ACC112 (cell line): ENCODE results near the gene TIMELESS.
A peak's percentile ranks its signal among the peaks of the same experiment; 100 is the strongest.
"Not testable (repeated sequence)": the region's sequence is repeated elsewhere in the genome, so short reads cannot be mapped to it uniquely, and the experiment has no call there.

Source experiments
- H2AFZ ChIP-seq: fragments of 200-600 bp; sonication (generic); one replicate; pipeline ENCODE4 v1.6.0; 2017; ENCODE audit warnings: antibody characterized with exemption, low read length; ENCODE audit not compliant: unreplicated experiment
- H3K27ac ChIP-seq: fragments of 200-600 bp; sonication (generic); 2 replicates; pipeline ENCODE4 v1.5.1; 2014; ENCODE audit warnings: low read depth, mild to moderate bottlenecking, antibody characterized with exemption, low read length, moderate library complexity
- H3K27me3 ChIP-seq: fragments of 200-600 bp; sonication (generic); 2 replicates; pipeline ENCODE4 v1.6.1; 2014; ENCODE audit warnings: mild to moderate bottlenecking, antibody characterized with exemption, low read length, moderate library complexity, mixed read lengths; ENCODE audit not compliant: insufficient read depth
- H3K36me3 ChIP-seq: fragments of 200-600 bp; sonication (generic); 2 replicates; pipeline ENCODE4 v1.6.1; 2016; ENCODE audit warnings: mild to moderate bottlenecking, antibody characterized with exemption, low read length, moderate library complexity, mixed read lengths; ENCODE audit not compliant: insufficient read depth
- H3K4me1 ChIP-seq: fragments of 200-600 bp; sonication (generic); one replicate; pipeline ENCODE4 v1.6.1; 2016; ENCODE audit warnings: low read length, mixed read lengths; ENCODE audit not compliant: insufficient read depth, unreplicated experiment, control insufficient read depth
- H3K4me3 ChIP-seq: fragments of 200-600 bp; sonication (generic); 2 replicates; pipeline ENCODE4 v1.5.1; 2014; ENCODE audit warnings: mild to moderate bottlenecking, low read depth, low read length
- H3K79me2 ChIP-seq: fragments of 200-600 bp; sonication (generic); one replicate; pipeline ENCODE4 v1.6.0; 2016; ENCODE audit warnings: low read length; ENCODE audit not compliant: control insufficient read depth, unreplicated experiment, insufficient read depth

The TIMELESS gene

GRCh38 chr12:56401612-56402011 is 47.6 kb downstream of the TIMELESS start:
- not testable (repeated sequence) for H3K79me2 ChIP-seq, H3K27me3 ChIP-seq, H3K4me3 ChIP-seq, H2AFZ ChIP-seq, H3K4me1 ChIP-seq, H3K36me3 ChIP-seq, H3K27ac ChIP-seq

DNA sequence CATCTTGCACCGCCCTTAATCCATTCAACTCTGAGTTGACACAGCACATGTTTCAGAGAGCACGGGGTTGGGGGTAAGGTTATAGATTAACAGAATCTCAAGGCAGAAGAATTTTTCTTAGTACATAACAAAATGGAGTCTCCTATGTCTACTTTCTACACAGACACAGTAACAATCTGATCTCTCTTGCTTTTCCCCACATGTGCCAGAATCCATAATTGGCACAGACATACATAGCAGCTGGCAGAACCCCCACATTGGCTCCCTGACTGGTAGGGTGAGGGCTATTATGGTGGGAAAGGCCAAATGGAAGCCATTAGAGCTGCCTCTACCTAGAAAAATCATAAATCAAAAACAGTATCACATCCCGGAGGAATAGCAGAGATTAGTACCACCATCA is 48.1 kb downstream of the TIMELESS start:
- H3K4me1 ChIP-seq, H3K27ac ChIP-seq, H3K27me3 ChIP-seq, H3K36me3 ChIP-seq, H3K4me3 ChIP-seq, H2AFZ ChIP-seq, H3K79me2 ChIP-seq: not testable (repeated sequence)

DNA sequence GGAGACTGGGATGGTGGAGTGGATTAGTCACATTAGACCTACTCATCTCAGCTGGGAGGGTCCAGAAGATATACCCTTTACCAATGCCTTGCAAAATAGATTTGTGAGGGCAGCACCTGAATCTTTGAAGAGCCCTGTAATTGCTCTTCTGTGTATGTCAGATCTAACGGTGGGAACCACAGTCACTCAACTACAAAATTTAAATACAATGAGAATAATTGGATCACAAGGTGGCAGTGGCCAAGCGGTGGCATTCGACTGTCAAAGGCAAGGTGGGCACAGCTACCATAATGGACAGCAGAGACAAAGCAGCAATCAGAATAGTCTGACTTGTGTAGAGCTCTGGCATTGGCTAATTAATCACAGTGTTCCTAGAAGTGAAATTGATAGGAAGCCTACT is 49.8 kb downstream of the TIMELESS start:
- H3K79me2 ChIP-seq, H2AFZ ChIP-seq, H3K4me1 ChIP-seq, H3K27ac ChIP-seq, H3K27me3 ChIP-seq, H3K36me3 ChIP-seq, H3K4me3 ChIP-seq: not testable (repeated sequence)

DNA sequence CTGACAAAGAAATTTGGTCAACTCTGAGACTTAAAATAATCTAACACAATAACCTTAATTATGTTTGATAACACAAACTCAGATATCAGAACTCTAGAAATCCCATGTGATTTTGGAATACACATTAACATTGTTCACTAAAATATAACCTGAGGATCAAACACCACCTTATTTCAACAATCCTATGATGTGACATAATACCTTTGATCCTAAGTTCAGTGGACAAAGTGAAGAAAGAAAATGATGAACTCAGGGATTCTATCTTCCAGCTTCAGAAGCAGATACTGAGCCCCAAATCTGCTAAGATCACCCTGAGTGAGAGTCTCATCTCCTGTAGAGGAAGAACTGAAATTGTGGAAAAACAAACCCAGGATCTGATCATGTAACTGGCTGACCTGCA is 50.9 kb downstream of the TIMELESS start:
- H3K27ac ChIP-seq, result no peak overlapping the region

DNA sequence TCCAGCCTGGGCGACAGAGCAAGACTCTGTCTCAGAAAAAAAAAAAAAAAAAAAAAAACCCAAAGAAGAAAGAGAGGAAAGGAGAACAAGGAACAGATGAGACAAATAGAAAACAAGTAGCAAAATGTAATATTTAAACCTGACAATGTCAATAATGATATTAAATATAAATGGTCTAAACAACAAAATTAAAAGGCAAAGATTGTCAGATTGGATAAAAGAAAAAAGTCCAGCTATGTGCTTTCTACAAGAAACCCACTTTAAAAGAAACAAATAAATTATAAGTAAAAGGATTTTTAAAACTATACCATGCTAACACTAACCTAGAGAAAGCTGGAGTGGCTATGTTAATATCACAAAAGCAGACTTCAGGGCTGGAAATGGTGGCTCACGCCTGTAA is 56.9 kb downstream of the TIMELESS start:
- Histone ChIP-seq H3K79me2 (no peaks in the 10 kb centered on the region), H3K4me3 (no peak overlapping the region), H3K27me3 (no peaks in the 10 kb centered on the region), H3K27ac (no peak overlapping the region), H3K36me3 (no peaks in the 10 kb centered on the region), H3K4me1 (no peaks in the 10 kb centered on the region), H2AFZ (no peak overlapping the region)

More for the DNA sequence above, 50.9 kb downstream of the TIMELESS start:
- no peaks in the 10 kb centered on the region for H3K4me1 ChIP-seq
- no peaks in the 10 kb centered on the region for H3K27me3 ChIP-seq
- no peaks in the 10 kb centered on the region for H3K79me2 ChIP-seq
- H3K4me3 ChIP-seq, result no peak overlapping the region
- H2AFZ ChIP-seq, result no peak overlapping the region
- no peaks in the 10 kb centered on the region for H3K36me3 ChIP-seq

DNA sequence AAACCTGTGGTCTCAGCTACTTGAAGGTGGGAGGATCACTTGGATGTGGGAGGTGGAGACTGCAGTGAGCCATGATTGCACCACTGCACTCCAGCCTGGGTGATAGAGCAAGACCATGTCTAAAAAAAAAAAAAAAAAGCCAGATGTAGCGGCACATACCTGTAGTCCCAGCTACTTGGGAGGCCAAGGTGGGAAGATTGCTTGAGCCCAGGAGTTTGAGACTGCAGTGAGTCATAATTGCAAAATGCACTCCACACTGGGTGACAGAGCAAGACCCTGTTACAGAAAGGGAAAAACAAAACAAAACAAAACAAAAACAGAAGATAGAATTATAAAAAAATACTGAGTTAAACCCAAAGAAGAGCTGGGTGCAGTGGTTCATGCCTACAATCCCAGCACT is 57.5 kb downstream of the TIMELESS start:
- no peaks in the 10 kb centered on the region for H3K79me2 ChIP-seq
- H3K27ac ChIP-seq, result no peak overlapping the region
- no peaks in the 10 kb centered on the region for H3K27me3 ChIP-seq
- no peaks in the 10 kb centered on the region for H3K36me3 ChIP-seq
- no peak overlapping the region for H3K4me3 ChIP-seq
- H3K4me1 ChIP-seq, result peaks cover 3% of the 10 kb centered on the region
- H2AFZ ChIP-seq, result no peak overlapping the region

DNA sequence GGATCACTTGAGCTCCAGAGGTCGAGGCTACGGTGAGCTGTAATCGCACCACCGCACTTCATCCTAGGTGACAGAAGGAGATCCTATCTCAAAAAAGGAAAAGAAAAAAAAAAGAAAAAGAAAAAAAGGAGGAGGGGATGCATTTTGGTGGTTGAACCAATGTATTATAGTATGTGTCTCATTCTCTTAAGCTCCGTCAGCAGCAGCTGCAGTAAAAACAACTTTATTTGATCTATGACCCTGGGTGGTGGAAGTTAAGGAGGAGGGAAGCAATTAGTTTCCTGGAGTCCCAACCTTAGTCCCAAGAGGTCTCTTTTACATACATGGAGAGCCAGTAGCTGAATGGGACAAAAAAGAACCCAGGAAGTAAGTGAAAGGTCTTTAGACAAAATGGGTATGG is 59.8 kb downstream of the TIMELESS start:
- Histone ChIP-seq H3K27ac (no peak overlapping the region), H3K27me3 (no peaks in the 10 kb centered on the region), H2AFZ (no peak overlapping the region), H3K79me2 (no peaks in the 10 kb centered on the region), H3K36me3 (no peaks in the 10 kb centered on the region), H3K4me3 (no peak overlapping the region), H3K4me1 (peaks cover 14% of the 10 kb centered on the region)

DNA sequence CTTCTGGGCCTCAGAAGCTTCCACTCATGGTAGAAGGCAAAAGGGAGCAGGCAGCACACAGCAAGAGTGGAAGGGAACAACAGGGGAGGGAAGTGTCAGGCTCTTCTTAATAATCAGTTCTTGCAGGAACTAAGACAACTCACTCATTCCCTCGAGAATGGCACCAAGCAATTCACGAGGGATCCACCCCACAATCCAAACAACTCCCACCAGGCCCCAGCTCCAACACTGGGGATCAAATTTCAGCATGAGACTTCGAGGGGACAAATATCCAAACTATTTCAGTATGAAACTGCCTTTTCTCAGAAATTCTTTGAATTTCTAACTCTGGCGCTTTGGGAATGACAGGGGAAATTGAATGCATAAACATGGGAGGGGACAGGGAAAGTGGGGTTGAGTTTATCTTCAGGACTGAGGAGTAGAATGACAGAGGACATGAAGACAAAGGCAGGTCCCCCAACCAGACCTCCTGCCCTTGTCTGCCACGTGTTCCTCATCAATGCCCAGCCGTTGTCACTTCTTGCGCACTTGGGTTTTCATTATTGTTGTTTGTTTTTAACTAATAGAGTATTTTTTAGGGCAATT is 62.0 kb downstream of the TIMELESS start:
- H3K4me3 ChIP-seq, result no peak overlapping the region
- H3K27ac ChIP-seq, result no peak overlapping the region
- no peaks in the 10 kb centered on the region; the same call in 1 of the 2 replicates for H3K27me3 ChIP-seq
- H3K36me3 ChIP-seq, result no peaks in the 10 kb centered on the region
- no peak overlapping the region for H2AFZ ChIP-seq
- peaks cover 14% of the 10 kb centered on the region for H3K4me1 ChIP-seq
- H3K79me2 ChIP-seq, result no peaks in the 10 kb centered on the region

- no peak overlapping the region for H2AFZ ChIP-seq
- H3K4me3 ChIP-seq, result no peak overlapping the region
- H3K27ac ChIP-seq, result no peak overlapping the region
- H3K79me2 ChIP-seq, result no peaks in the 10 kb centered on the region
- H3K4me1 ChIP-seq, result peaks cover 14% of the 10 kb centered on the region
- H3K36me3 ChIP-seq, result no peaks in the 10 kb centered on the region
- H3K27me3 ChIP-seq, result no peaks in the 10 kb centered on the region; the same call in 1 of the 2 replicates
Observed at GRCh38 chr12:56385873-56386272, 63.4 kb downstream of the TIMELESS start.

DNA sequence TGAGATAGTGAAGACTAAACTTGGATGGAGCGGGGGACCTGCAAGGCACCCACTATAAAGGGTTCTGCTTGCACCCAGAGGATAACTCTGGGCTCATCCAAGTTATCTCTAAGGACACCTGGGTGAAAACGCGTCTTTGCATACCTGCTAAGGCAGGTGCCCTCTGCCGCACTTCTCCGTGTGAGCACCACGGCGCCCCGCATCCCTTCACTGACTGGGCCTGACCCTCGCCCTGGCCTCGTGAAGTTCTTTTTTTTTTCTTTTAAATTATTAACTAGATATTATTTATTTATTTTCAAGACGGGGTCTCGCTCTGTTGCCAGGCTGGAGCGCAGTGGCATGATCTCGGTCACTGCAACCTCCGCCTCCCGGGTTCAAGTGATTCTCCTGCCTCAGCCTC is 66.6 kb downstream of the TIMELESS start:
- no peaks in the 10 kb centered on the region; the same call in 1 of the 2 replicates for H3K27me3 ChIP-seq
- no peak overlapping the region for H3K4me3 ChIP-seq
- no peak overlapping the region for H3K27ac ChIP-seq
- no peaks in the 10 kb centered on the region for H3K36me3 ChIP-seq
- peaks cover 14% of the 10 kb centered on the region for H3K4me1 ChIP-seq
- H2AFZ ChIP-seq, result no peak overlapping the region
- no peaks in the 10 kb centered on the region for H3K79me2 ChIP-seq

GRCh38 chr12:56377989-56378316 is 71.3 kb downstream of the TIMELESS start:
- H3K27me3 ChIP-seq, result no peaks in the 10 kb centered on the region
- no peaks in the 10 kb centered on the region for H3K4me1 ChIP-seq
- no peak overlapping the region for H3K27ac ChIP-seq
- no peak overlapping the region for H3K4me3 ChIP-seq
- H3K36me3 ChIP-seq, result no peaks in the 10 kb centered on the region
- no peaks in the 10 kb centered on the region for H3K79me2 ChIP-seq
- peak overlapping the region; percentile 10 for H2AFZ ChIP-seq
